ENCODE measurements around the gene STXBP5.

DNA sequence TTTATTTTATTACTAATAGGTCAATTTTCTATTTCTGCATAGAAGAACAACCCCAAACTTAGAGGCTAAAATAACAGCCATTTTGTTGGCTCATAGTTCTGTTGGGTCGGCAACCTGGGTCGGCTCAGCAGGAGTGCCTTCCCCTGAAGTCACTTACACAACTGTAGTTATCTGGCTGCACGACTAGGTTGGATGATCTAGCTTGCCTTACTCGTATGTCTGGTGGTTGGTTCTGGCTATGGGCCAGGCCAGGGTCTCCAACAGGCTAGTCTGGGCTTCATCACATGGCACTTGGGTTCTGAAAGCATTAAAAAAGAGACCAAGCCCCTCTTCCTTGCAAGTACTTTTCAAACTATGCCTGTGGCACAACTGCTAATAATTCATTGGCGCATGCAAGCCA, 53.5 kb downstream of the STXBP5 start:
- TF ChIP-seq, protein P1, sequence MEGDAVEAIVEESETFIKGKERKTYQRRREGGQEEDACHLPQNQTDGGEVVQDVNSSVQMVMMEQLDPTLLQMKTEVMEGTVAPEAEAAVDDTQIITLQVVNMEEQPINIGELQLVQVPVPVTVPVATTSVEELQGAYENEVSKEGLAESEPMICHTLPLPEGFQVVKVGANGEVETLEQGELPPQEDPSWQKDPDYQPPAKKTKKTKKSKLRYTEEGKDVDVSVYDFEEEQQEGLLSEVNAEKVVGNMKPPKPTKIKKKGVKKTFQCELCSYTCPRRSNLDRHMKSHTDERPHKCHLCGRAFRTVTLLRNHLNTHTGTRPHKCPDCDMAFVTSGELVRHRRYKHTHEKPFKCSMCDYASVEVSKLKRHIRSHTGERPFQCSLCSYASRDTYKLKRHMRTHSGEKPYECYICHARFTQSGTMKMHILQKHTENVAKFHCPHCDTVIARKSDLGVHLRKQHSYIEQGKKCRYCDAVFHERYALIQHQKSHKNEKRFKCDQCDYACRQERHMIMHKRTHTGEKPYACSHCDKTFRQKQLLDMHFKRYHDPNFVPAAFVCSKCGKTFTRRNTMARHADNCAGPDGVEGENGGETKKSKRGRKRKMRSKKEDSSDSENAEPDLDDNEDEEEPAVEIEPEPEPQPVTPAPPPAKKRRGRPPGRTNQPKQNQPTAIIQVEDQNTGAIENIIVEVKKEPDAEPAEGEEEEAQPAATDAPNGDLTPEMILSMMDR (IDR thresholded peaks at IDR 0.05; ENCODE audit: low read length) = no peak
- no peak for TF ChIP-seq EZH2 (IDR thresholded peaks at IDR 0.05; ENCODE audit: borderline replicate concordance, low read length)
